ENCODE results near the gene BGN.

DNA sequence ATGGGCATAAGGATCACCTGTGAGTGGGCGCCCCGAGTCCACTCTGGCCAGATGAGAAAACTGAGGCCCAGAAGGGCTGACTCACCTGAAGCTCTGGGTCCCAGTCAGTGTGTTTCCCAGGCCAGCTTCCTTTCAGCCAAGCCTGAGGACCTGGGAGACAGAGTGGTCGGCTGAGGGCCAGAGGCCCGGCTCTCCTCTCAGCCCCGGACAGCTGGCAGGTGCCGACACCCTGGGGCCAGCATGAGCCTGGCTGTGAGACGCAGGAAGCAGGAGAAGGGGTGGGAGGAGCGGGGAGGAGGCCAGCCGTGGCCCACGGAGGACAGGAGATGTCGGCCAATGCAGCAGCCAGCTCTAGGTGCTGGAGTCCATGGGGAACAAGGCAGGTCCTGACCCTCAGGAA is 51.6 kb downstream of the BGN start:
- TF ChIP-seq POLR2A (IDR thresholded peaks at IDR 0.05; ENCODE audit: low read depth, low read length) (no peak), TBL1XR1 (IDR thresholded peaks at IDR 0.05; ENCODE audit: low read depth, low read length) (no peak)

Data from GM12878 (cell line).